Stimulated activated CD8-positive, alpha-beta memory T cell treated with anti-CD3 and anti-CD28 coated beads, Interleukin-15, amount 100 ng/mL, for 48 hours (primary cell): ENCODE data around the gene SLC35E3.
"Not testable (repeated sequence)": the region's sequence is repeated elsewhere in the genome, so short reads cannot be mapped to it uniquely, and the experiment has no call there.

ENCODE experiments used
- DNase-seq, 2 donors: peaks; one replicate each; pipeline ENCODE4 v3.0.0-alpha.2; 2020; ENCODE audit warnings: low read depth in 2 of 2

The SLC35E3 gene

DNA sequence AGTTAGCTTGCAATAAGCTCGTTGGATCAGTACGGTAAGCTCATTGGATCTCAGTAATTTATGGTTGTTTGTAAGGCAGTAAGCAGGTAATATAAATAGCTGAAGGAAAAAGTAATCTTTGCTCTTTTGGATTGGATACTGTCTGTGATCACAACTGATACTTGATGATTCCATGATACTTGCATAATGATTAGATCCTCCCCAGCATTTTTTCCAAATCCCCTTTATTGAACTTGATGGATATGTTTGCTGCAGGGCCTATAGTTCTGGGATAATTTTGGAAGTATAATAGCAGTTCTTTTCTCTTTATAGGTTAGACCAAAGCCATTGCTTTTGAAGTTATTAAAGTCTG, 67.2 kb downstream of the SLC35E3 start:
- no peak for DNase-seq

DNA sequence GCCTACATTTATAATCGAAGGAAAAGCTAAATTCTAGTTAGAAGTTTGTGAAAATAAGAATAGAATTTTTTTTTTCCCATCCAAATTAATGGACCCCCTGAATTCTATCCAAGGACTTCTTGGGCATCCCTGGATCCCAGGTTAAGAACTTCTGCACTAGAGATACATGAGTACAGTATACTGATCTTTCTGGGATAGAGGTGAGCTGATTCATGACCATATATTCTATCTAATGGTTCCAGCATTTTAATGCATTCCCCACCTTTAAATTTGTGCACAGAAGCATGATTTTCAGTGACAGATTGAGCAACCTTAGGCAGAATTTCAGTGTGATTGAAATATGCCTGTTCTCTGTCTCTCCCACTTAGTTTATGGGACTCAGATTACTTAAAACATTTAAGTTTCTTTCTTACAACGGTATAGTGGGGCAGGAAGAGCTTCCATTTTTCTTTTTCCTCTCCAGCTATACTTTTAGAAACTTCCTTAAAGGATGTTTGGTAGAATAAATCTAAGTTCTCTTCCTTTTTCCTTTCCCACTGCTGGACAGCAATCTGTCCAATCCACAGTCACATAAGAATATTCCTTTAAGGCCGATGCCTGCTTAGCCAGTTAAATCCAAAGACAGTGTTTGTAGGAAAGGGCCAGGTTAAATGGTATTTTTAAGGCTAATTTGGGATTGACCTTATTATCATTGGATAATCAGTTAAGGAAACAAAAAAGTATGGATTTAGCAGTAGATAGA, 68.7 kb downstream of the SLC35E3 start:
- no peak for DNase-seq

DNA sequence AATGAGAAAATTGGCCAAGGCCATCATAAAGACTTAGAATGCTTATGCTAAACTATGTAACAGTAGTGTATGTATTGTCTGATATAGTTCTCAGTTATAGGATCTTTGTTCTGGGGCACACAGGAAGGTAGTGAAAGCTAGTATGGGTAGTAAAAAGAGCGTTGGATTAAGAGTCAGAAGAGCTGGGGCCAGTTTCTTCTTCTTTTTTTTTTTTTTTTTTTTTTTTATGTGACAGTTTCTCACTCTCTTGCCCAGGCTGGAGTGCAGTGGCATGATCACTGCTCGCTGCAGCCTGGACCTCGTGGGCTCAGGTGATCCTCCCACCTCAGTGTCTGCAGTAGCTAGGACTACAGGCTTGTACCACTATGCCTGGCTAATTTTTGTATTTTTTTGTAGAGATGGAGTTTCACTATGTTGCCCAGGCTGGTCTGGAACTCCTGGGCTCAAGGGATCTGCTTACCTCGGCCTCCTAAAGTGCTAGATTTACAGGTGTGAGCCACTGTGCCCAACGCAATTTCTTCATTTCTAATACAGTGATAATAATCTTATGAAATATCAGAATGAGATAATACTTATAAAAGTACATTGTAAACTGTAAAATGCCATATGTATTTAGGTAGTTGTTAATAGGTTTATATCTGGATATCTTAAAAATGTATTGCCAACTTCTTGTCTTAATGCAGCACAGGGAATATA, 69.4 kb downstream of the SLC35E3 start:
- no peak for DNase-seq

DNA sequence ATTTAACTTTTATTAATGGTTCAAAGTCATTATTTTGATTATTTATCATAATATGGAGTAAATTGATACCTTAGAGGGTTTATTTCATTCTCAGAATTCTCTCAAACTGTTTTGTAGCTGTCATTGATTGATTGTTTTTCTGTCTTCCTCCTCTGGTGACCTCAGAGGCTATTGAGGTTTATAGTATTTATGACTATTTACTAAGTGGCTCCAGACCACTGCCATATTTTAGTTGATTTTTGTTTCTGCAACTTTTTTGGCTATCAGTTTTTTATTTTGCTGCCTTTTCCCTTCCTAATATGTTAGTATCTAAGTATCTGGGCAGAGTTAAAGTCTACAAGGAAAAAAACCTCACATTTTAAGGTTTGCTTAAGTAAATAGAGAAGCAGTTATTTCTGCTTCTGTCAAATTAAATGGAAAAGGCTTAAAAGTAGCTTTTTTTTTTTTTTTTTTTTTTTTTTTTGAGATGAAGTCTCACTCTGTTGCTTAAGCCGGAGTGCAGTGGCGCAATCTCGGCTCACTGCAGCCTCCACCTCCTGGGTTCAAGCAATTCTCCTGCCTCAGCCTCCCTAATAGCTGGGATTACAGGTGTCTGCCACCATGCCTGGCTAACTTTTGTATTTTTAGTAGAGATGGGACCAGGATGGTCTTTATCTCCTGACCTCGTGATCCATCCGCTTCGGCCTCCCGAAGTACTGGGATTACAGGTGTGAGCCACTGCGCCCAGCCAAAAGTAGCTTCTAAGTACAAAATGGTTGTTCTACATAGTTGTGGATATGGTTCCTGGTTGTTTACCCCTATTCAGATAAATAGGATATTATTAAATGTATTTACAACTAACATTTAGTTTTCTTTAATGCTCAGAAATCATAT, 70.2 kb downstream of the SLC35E3 start:
- no peak for DNase-seq

DNA sequence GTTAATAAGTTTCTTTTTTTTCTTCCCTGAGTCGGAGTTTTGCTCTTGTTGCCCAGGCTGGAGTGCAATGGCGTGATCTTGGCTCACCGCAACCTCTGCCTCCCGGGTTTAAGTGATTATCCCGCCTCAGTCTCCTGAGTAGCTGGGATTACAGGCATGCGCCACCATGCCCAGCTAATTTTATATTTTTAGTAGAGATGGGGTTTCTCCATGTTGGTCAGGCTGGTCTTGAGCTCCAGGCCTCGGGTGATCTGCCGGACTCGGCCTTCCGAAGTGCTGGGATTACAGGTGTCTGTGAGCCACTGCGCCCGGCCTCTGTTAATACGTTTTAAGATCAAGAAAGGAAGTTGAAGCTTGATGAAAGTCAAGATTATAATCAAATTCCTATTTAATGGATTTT, 73.5 kb downstream of the SLC35E3 start:
- not testable (repeated sequence) for DNase-seq

DNA sequence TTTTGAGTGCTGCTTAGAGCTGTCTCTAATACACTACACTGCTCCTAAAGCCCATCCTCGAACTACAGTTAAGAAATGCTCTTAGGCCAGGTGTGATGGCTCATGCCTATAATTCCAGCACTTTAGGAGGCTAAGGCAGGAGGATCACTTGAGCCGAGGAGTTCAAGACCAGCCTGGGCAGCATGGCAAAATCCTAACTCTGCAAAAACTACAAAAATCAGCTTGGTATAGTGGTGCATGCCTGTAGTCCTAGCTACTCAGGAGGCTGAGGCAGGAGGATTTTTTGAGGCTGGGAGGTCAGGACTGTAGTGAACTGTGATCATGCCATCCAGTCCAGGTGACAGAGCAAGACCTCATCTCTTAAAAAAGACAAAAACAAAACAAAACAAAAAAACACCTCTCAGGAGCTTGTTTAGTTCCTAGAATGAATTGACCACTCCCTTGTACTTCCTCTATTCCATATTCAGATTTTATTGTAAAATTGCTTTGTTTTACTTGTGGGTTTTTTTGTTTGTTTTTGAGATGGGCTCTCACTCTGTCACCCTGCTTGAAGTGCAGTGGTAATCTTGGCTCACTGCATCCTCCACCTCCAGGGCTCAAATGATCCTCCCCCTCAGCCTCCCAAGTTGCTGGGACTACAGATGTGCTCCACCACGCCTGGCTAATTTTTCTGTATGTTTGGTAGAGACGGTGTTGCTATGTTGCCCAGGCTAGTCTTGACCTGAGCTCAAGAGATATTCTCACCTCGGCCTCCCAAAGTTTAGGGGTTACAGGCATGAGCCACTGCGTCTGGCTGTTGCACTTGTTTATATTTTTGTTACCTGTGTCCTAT, 75.6 kb downstream of the SLC35E3 start:
- no peak for DNase-seq

DNA sequence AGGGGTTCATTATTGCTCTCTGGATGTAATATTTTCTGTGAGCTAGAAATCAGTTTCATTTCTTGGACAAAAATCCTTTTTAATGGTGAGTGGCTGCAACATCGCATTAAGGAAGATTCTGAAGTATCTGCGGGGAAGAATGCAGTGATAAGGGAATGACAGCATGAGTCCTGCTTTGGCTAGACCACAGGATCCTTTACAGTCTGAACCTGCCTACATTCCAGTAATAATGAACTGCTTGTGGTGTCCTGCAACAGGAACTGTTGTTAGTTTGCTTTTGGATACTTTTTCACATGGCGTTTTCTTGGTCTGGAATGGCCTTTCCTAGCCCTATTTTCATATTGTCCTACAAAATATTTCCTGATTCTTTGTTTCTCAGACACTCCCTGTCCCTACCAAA, 77.7 kb downstream of the SLC35E3 start:
- DNase-seq = no peak

DNA sequence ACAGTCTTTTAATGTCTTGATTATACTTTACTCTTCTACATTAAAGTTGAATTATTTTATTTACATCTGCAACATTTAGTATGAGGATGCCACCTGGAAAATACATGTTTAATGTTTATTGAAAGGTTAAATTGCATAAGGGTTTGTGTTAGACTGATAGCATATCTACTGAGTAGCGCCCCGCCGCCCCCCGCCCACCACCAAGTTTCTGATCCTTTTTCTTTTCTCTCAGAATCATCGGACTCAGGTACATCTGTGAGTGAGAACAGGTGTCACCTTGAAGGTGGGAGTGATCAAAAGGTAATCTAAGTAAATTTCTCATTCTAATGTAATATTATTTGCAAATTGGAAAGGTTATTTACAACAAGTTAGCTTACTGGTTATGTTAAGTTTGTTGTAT, 78.2 kb downstream of the SLC35E3 start:
- DNase-seq = no peak

DNA sequence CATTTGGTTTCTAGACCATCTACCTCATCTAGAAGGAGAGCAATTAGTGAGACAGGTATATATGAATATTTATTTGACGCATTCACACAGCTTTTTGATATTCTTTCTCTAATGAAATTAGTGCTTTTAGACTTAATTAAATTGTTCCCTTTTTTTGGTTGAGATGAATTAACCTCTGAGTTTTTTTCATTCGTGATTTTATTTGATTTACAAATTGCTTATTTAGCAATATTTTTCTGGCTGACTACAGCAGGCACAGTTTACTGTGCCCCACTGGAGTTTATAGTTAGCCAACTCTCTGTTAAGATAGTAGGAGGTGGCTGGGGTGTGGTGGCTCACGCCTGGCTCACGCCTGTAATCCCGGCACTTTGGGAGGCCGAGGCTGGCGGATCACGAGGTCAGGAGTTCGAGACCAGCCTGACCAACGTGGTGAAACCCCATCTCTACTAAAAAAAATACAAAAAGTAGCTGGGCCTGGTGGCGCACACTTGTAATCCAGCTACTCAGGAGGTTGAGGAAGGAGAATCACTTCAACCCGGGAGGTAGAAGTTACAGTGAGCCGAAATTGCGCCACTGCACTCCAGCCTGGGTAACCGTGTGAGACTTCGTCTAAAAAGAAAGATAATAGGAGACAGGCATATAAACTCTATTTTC, 78.7 kb downstream of the SLC35E3 start:
- DNase-seq = no peak

DNA sequence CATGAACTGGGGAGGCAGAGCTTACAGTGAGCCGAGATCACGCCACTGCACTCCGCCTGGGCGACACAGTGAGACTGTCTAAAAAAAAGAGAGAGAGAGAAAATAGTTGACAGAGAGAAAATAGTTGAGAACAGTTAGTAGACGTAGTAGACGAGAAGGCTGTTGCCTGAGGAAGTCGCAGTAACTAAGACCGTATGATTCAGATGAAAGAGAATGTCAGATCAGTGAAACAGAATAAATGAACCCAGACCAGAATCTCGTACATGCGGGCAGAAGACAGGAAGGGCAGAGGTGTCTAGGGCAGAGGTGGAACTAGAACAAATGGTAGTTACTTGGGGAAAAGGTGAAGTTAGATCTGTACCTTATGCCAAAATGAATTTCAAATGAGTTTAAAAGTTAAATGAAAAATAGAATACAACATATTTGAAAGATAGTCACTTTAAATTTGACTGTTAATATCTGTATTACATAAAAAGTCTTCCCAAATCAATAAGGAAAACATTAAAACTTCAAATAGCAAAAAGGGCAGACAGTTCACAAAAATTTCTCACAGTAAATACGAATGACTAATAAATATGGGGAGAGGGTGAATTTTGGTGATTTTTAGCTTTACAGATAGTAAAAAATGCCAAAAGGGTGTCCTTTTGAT, 79.7 kb downstream of the SLC35E3 start:
- no peak for DNase-seq

DNA sequence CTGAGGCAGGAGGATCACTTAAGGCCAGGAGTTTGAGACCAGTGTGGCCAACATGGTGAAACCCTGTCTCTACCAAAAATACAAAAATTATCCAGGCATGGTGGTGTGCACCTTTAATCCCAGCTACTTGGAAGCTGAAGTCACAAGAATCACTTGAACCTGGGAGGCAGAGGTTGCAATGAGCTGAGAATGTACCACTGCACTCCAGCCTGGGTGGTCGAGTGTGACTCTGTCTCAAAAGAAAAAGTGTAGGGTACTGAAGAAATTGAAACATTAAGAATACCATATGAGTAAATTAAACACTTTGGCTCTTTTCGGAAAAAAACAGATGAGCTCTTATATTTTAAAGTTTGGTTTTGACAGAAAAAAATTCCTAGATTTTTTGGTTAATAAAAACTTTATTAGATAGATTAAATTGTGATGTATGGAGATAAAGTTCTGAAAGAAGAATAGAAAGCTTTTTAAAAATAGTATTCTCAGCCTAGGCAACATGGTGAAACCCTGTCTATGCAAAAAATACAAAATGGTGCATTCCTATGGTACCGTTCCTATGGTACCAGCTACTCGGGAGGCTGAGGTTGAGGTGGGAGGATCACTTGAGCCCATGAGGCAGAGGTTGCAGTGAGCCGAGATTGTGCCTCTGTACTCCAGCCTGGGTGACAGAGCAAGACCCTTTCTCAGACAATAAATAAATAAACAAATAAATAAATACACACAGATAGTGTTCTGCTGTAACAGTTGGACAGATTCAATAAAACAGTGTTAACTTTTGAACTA, 82.1 kb downstream of the SLC35E3 start:
- no peak for DNase-seq

DNA sequence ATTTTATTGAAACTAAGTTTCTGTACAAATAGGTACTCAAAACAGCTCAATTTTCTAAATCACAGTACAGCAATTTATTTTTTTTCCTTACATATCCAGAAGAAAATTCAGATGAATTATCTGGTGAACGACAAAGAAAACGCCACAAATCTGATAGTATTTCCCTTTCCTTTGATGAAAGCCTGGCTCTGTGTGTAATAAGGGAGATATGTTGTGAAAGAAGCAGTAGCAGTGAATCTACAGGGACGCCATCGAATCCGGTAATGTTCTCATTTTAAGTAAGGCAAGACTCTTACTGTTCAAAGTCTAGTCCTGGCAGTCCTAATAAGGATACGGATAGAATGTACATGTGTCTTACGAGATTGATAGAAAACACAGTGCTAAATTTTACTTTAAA, 82.7 kb downstream of the SLC35E3 start:
- DNase-seq = no peak
